T-helper 17 cell (primary cell): ENCODE results near the gene WFDC9. TPM values are rescaled to one million over a fixed set of nuclear protein-coding genes. Genes with fewer than 3 reads are reported as not detected.
"Not testable (repeated sequence)": the region's sequence is repeated elsewhere in the genome, so short reads cannot be mapped to it uniquely, and the experiment has no call there.

Experiments
- ATAC-seq: fragments of 150-1000 bp; cut with Tn5 transposase; 2 replicates; pipeline ENCODE4 v1.10.0; 2021; ENCODE audit warnings: mild to moderate bottlenecking, moderate library complexity
- DNase-seq, 3 donors: peaks; one replicate each; pipeline versions ENCODE4 v3.0.0 to v3.0.0-alpha.2; 2020 to 2021
- H3K9me3 ChIP-seq: one replicate; pipeline ENCODE4 v1.7.0; 2013; ENCODE audit warnings: low read length, mild to moderate bottlenecking; ENCODE audit not compliant: control insufficient read depth, poor library complexity, severe bottlenecking
- H3K27ac Mint-ChIP-seq: one replicate; pipeline ENCODE4 v1.8.0; 2022; ENCODE audit warnings: mild to moderate bottlenecking, moderate library complexity, mixed read lengths
- H3K27me3 Mint-ChIP-seq: one replicate; pipeline ENCODE4 v1.8.0; 2022; ENCODE audit warnings: mixed read lengths
- H3K36me3 Mint-ChIP-seq: one replicate; pipeline ENCODE4 v1.8.0; 2022; ENCODE audit warnings: low read depth, mixed read lengths
- H3K4me1 Mint-ChIP-seq: one replicate; pipeline ENCODE4 v1.8.0; 2022; ENCODE audit warnings: mild to moderate bottlenecking, mixed read lengths
- H3K4me3 Mint-ChIP-seq: one replicate; pipeline ENCODE4 v1.8.0; 2022; ENCODE audit warnings: mild to moderate bottlenecking, moderate library complexity, mixed read lengths
- total RNA-seq, 4 donors: library from RNA in 2 of 4; stranded (reverse) in 2 of 4; gene quantifications; one replicate each; pipeline ENCODE4 v1.2.3 and lab custom pipeline; 2022 to 2026

Gene WFDC9
- total RNA-seq, 2 donors from 2014 or later: not detected

- Mint-ChIP-seq H3K27me3 (peaks cover 30% of the 10 kb centered on the region), H3K4me3 (no peak overlapping the region), H3K27ac (no peak overlapping the region), H3K36me3 (no peaks in the 10 kb centered on the region), H3K4me1 (no peaks in the 10 kb centered on the region)
- ATAC-seq (no peak), DNase-seq (no peak)
- no peaks in the 10 kb centered on the region for H3K9me3 ChIP-seq
Observed at GRCh38 chr20:45583502-45583901, 47.6 kb downstream of the WFDC9 start.

DNA sequence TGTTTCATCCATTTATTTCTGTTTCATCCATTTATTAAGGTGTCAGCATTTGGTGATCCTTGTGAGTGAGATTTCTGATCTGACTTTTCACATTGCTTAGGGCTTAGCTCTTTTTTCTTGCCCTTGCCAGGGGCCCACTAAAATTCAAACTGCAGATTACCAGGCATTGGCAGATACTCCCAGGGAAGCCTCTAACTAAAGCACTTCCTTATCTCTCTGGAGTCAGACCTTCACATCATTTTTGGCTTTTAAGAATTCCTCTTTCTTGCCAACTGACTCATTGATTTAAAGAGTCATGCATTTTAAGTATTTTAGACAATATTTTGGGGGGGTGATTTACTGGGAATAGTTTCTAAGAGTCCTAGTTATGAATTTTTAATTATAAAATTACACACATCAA, 49.4 kb downstream of the WFDC9 start:
- DNase-seq (no peak), ATAC-seq (no peak)
- H3K27me3 Mint-ChIP-seq: peaks cover 32% of the 10 kb centered on the region
- no peaks in the 10 kb centered on the region for H3K9me3 ChIP-seq
- H3K4me1 Mint-ChIP-seq: no peaks in the 10 kb centered on the region
- no peak overlapping the region for H3K4me3 Mint-ChIP-seq
- H3K27ac Mint-ChIP-seq: no peak overlapping the region
- H3K36me3 Mint-ChIP-seq: no peaks in the 10 kb centered on the region

DNA sequence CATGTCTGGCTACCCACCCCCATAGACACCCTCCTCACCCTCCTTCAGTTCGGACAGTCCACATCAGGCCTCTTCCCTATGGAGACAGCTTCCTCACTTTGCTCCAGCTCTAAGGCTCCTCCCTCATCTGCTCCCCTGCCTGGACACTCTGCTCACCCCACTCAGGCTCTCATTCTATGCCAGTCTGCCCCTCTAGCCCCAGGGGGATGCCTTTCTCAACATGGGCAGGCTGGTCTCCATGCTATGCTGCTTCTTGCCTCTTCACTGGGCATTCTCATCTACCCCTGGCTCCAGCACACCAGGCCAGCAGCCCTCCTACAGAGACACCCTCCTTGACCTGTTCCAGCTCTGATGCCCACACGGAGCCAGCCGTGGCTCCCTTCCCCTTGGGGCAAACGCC, 51.9 kb downstream of the WFDC9 start, which contains the start of gene WFDC8:
WFDC8 (minus strand) TSS at position 101 of the 400 bp plus-strand sequence; CDS start at position 64, 37 bp downstream.
- ATAC-seq (no peak), DNase-seq (no peak)
- H3K9me3 ChIP-seq: no peaks in the 10 kb centered on the region
- Mint-ChIP-seq H3K36me3 (no peaks in the 10 kb centered on the region), H3K27me3 (peaks cover 38% of the 10 kb centered on the region), H3K4me1 (no peaks in the 10 kb centered on the region), H3K27ac (no peak within 1 kb of the TSS), H3K4me3 (no peak within 1 kb of the TSS)

- Mint-ChIP-seq H3K4me3 (no peak overlapping the region), H3K27ac (no peak overlapping the region), H3K4me1 (no peaks in the 10 kb centered on the region), H3K36me3 (no peaks in the 10 kb centered on the region), H3K27me3 (peaks cover 42% of the 10 kb centered on the region)
- no peak for DNase-seq
- ATAC-seq: no peak
- H3K9me3 ChIP-seq: no peaks in the 10 kb centered on the region
Observed at GRCh38 chr20:45578231-45578630, 52.9 kb downstream of the WFDC9 start.

DNA sequence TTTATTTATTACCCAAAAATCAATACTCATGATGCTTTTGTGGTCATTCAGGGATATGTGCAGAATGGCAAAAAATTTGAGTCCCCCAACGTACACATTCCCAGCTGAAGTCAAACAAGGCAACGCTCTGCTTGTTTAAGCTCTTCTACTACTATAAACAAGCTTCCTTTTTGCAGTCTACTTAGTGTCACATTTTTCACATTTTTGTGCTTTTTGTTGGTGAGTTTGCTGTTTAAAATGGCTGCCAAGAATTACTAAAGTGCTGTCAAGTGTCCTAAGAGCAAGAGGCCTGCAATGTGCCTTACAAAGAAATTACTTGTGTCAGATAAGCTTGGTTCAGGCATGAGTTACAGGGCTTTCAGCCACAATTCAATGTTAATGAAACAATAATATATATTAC, 54.1 kb downstream of the WFDC9 start:
- ATAC-seq (no peak), DNase-seq (no peak)
- H3K4me3 Mint-ChIP-seq: no peak overlapping the region

GRCh38 chr20:45575931-45576330, 55.2 kb downstream of the WFDC9 start:
- peaks cover 34% of the 10 kb centered on the region for H3K27me3 Mint-ChIP-seq
- H3K4me1 Mint-ChIP-seq: no peaks in the 10 kb centered on the region

More for the DNA sequence above, 54.1 kb downstream of the WFDC9 start:
- Mint-ChIP-seq H3K27ac (no peak overlapping the region), H3K36me3 (no peaks in the 10 kb centered on the region), H3K27me3 (peaks cover 45% of the 10 kb centered on the region), H3K4me1 (no peaks in the 10 kb centered on the region)
- no peaks in the 10 kb centered on the region for H3K9me3 ChIP-seq

DNA sequence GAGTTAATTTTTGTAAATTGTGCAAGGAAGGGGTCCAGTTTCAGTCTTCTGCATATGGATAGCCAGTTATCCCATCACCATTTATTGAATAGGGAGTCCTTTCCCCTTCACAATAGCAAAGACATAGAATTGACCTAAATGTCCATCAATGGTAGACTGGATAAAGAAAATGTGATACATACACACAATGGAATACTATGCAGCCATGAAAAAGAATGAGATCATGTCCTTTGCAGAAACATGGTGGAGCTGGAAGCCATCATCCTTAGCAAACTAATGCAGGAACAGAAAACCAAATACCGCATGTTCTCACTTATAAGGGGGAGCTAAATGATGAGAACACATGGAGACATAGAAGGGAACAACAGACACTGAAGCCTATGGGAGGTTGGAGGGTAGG, 61.4 kb downstream of the WFDC9 start:
- DNase-seq, H3K36me3 Mint-ChIP-seq, H3K4me1 Mint-ChIP-seq, H3K9me3 ChIP-seq, H3K27ac Mint-ChIP-seq, H3K4me3 Mint-ChIP-seq, ATAC-seq: not testable (repeated sequence)
- H3K27me3 Mint-ChIP-seq: peaks cover 15% of the 10 kb centered on the region

More at GRCh38 chr20:45575931-45576330, 55.2 kb downstream of the WFDC9 start:
- Mint-ChIP-seq H3K4me3 (no peak overlapping the region), H3K36me3 (no peaks in the 10 kb centered on the region), H3K27ac (no peak overlapping the region)
- H3K9me3 ChIP-seq: no peaks in the 10 kb centered on the region
- no peak for DNase-seq
- no peak for ATAC-seq

- Mint-ChIP-seq H3K36me3 (no peaks in the 10 kb centered on the region), H3K27ac (no peak overlapping the region), H3K4me1 (no peaks in the 10 kb centered on the region), H3K4me3 (no peak overlapping the region), H3K27me3 (peaks cover 50% of the 10 kb centered on the region)
- no peaks in the 10 kb centered on the region for H3K9me3 ChIP-seq
- no peak for DNase-seq
- ATAC-seq: no peak
Observed at GRCh38 chr20:45564760-45565276, 66.3 kb downstream of the WFDC9 start.

Other genes with a start within 250 kb of the WFDC9 start
- 10 to 100 TPM; 10.7 to 10.9 TPM for gene DBNDD2, start 223.0 kb downstream of the WFDC9 start, total RNA-seq
- 100 to 1,000 TPM; 115 to 136 TPM for gene PIGT, start 215.1 kb downstream of the WFDC9 start, total RNA-seq
- under 1 TPM in 1 of 2 donors, not detected in 1; 0.96 TPM for gene WFDC2, start 161.5 kb downstream of the WFDC9 start, total RNA-seq
- not detected for gene SPINT3, start 115.7 kb downstream of the WFDC9 start, total RNA-seq
- gene WFDC6, start 91.8 kb downstream of the WFDC9 start, total RNA-seq: not detected
- gene EPPIN, start 83.9 kb downstream of the WFDC9 start, total RNA-seq: not detected
- gene WFDC8, start 52.0 kb downstream of the WFDC9 start, total RNA-seq: not detected
- not detected for gene WFDC10A, start 1.5 kb downstream of the WFDC9 start, total RNA-seq
- gene WFDC11, start 39.0 kb upstream of the WFDC9 start, total RNA-seq: not detected
- not detected for gene WFDC13, start 70.8 kb upstream of the WFDC9 start, total RNA-seq
- not detected for gene WFDC10B, start 73.7 kb upstream of the WFDC9 start, total RNA-seq
- gene SPINT4, start 91.1 kb upstream of the WFDC9 start, total RNA-seq: not detected
- under 1 TPM in 1 of 2 donors, not detected in 1; 0.70 TPM for gene WFDC3, start 160.6 kb upstream of the WFDC9 start, total RNA-seq
- 10 to 100 TPM; 10.4 to 14.1 TPM for gene DNTTIP1, start 160.7 kb upstream of the WFDC9 start, total RNA-seq
- 1 to 10 TPM in 1 of 2 donors, not detected in 1; 1.4 TPM for gene UBE2C, start 181.4 kb upstream of the WFDC9 start, total RNA-seq
- 1 to 10 TPM in 1 of 2 donors, under 1 TPM in 1; 0.99 to 5.5 TPM for gene TNNC2, start 196.0 kb upstream of the WFDC9 start, total RNA-seq
- 1 to 10 TPM; 1.9 to 3.1 TPM for gene SNX21, start 202.5 kb upstream of the WFDC9 start, total RNA-seq
- gene ACOT8, start 226.1 kb upstream of the WFDC9 start, total RNA-seq: 10 to 100 TPM; 18.8 to 22.3 TPM
- 1 to 10 TPM in 1 of 2 donors, under 1 TPM in 1; 0.89 to 1.2 TPM for gene ZSWIM3, start 226.3 kb upstream of the WFDC9 start, total RNA-seq
- gene ZSWIM1, start 249.9 kb upstream of the WFDC9 start, total RNA-seq: 10 to 100 TPM in 1 of 2 donors, 1 to 10 TPM in 1; 8.0 to 10.2 TPM